ENCODE results near the gene JOSD1. TPM values are rescaled to one million over a fixed set of nuclear protein-coding genes. Genes with fewer than 3 reads are reported as not detected.

The JOSD1 gene
- total and polyA plus RNA-seq, 9 of the 15 experiments (the other 6 are each of a cell fraction or from before 2014, with no cell fraction given): 8.9 to 39.1 (median 30.4) TPM

DNA sequence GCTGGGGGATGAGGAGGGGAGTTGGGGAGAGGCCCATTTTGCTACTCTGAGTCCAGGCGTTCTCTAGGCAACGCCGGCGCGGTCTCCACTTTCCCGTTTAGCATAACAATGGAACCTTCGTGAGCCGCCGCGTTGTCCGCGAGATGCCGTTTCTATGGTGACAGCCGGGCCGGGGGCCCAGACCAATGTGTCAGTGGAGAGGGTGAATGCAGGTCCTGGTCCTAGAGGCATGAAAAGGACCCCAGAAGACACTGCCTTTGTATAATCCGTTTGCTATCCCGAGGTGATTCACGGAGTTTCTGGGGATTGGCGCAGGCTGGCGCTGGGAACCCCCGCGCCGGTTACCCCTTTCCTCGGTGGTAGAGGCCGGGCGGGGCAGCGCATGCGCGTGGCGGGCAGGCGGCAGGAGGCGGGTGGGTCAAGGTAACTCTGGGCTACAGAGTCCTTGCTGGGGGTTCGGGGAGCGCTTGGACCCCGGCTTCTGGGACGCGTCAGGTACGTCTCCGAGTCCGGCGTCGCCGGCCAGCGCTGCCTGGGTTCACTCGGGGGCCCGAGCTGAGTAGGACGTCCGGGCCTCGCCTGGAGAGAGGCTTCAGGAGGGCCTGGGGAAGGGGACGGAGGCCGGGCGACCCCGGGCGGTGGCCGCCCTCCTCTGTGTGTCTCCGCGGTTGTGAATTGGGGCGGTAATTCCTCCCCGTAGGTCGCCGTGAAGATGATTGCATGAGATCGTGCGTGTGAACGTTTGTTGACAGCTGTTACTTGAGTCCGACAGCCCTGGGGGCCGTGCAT is 44.3 kb downstream of the JOSD1 start, which contains the start of the genes CBY1 and FAM227A:
Gene CBY1, plus strand, starts transcription at position 383 of the 789 bp plus-strand sequence. CDS start 11,417 bp downstream, outside the sequence.
Gene FAM227A, minus strand, starts transcription at position 137 of the 789 bp plus-strand sequence. CDS start 6,224 bp downstream, outside the sequence.
- no peaks in the 10 kb centered on the region for H4K20me1 ChIP-seq (replicated peaks; ENCODE audit: control insufficient read depth, insufficient read depth, low read length)
- H3K9me3 ChIP-seq (replicated peaks; ENCODE audit: control insufficient read depth, insufficient read depth, low read depth, low read length): no peaks in the 10 kb centered on the region
- peak within 1 kb of the TSS; percentile 86 for H3K4me2 ChIP-seq (ENCODE audit: insufficient read depth, low read length)
- H3K4me1 ChIP-seq (replicated peaks in 1 of 2; ENCODE audit: control insufficient read depth in 2 of 2, insufficient read depth in 2 of 2, low read length in 2 of 2): peaks cover 9 to 10% of the 10 kb centered on the region in 2 experiments; a peak in 4 of 5 replicates
- ChIA-PET CTCF (ENCODE audit: low intra/inter-chr PET ratio) (interaction anchor here (0.6 kb wide), 1 partner anchor 1224 kb away, joined by 3 read pairs; no protein-coding TSS in a partner anchor), POLR2A (interaction anchor here (1.0 to 1.1 kb wide), 2 partner anchors 11 to 24 kb away, joined by 3 read pairs; no protein-coding TSS in a partner anchor)
- WGBS (ENCODE audit: insufficient coverage, low coverage, missing lambda C conversion rate): 2% methylated on average over 28 of the region's 66 CpGs
- H3K9ac ChIP-seq (ENCODE audit: insufficient read depth in 1 of 2, low read depth in 2 of 2, low read length in 2 of 2): peak within 1 kb of the TSS; percentile 96 to 98
- intact Hi-C loops (cut with micrococcal nuclease): no loop called here
- H3K27me3 ChIP-seq (ENCODE audit: control insufficient read depth in 2 of 2, insufficient read depth in 2 of 2, low read length in 2 of 2): no peaks in the 10 kb centered on the region
- H3K9me1 ChIP-seq (ENCODE audit: control insufficient read depth, insufficient read depth, low read length): no peaks in the 10 kb centered on the region
- ATAC-seq (peak; percentile 95), DNase-seq (ENCODE audit: extremely low read depth in 1 of 4, low spot score in 3 of 4) (peak; percentile 88 to 97 (median 96)), FAIRE-seq (peak; percentile 90)
- in situ Hi-C loops (cut with MboI): no loop called here
- H3K4me3 ChIP-seq: peak within 1 kb of the TSS; percentile 77
- peak within 1 kb of the TSS; percentile 96 for H2AFZ ChIP-seq (ENCODE audit: low read depth, low read length)
- no peaks in the 10 kb centered on the region for H3K36me3 ChIP-seq (ENCODE audit: control insufficient read depth, insufficient read depth, low read length)
- H3K27ac ChIP-seq (ENCODE audit: extremely low read depth, low read depth, low read length): peak within 1 kb of the TSS; percentile 98
- TSS peak; percentile 83 for BruUV-seq (replicated peaks)
- H3K79me2 ChIP-seq (ENCODE audit: control insufficient read depth, insufficient read depth, low read length): peaks cover 15% of the 10 kb centered on the region; the same call in 2 of the 3 replicates
- peak; percentile 81 for TF ChIP-seq FOXJ2 (tag; IDR thresholded peaks at IDR 0.05)
- peak; percentile 63 for TF ChIP-seq ARID4B (CRISPR knock-in tag; IDR thresholded peaks at IDR 0.05)
- no peak for TF ChIP-seq GTF2B (IDR thresholded peaks at IDR 0.05; ENCODE audit: extremely low read depth, insufficient read length)
- no peak for TF ChIP-seq KLF16 (IDR thresholded peaks at IDR 0.05)
- TF ChIP-seq SRSF1 (IDR thresholded peaks at IDR 0.05; ENCODE audit: low read depth, low read length): no peak
- TF ChIP-seq KAT8 (IDR thresholded peaks at IDR 0.05; ENCODE audit: low read depth): no peak
- no peak for TF ChIP-seq ZNF445 (CRISPR knock-in tag; IDR thresholded peaks at IDR 0.05; ENCODE audit: low read depth)
- TF ChIP-seq ZNF263 (CRISPR knock-in tag; IDR thresholded peaks at IDR 0.05; ENCODE audit: borderline replicate concordance): 0 out of 2 replicates have a peak, but pooled peaks have one; percentile 38
- peak; percentile 76; the same call in 1 of the 2 replicates for TF ChIP-seq SREBF1 (IDR thresholded peaks at IDR 0.05; ENCODE audit: borderline replicate concordance, low read depth, low read length)
- TF ChIP-seq HMGN3 (IDR thresholded peaks at IDR 0.05; ENCODE audit: borderline replicate concordance, extremely low read depth, insufficient read length, low read depth, low read length): peak; percentile 48
- TF ChIP-seq PKNOX1 (IDR thresholded peaks at IDR 0.05): peak; percentile 25; the same call in 1 of the 2 replicates
- TF ChIP-seq BMI1 (IDR thresholded peaks at IDR 0.05; ENCODE audit: low read length): peak; percentile 17; the same call in 1 of the 2 replicates
- TF ChIP-seq KLF10 (CRISPR knock-in tag; IDR thresholded peaks at IDR 0.05): no peak
- TF ChIP-seq, protein P1, sequence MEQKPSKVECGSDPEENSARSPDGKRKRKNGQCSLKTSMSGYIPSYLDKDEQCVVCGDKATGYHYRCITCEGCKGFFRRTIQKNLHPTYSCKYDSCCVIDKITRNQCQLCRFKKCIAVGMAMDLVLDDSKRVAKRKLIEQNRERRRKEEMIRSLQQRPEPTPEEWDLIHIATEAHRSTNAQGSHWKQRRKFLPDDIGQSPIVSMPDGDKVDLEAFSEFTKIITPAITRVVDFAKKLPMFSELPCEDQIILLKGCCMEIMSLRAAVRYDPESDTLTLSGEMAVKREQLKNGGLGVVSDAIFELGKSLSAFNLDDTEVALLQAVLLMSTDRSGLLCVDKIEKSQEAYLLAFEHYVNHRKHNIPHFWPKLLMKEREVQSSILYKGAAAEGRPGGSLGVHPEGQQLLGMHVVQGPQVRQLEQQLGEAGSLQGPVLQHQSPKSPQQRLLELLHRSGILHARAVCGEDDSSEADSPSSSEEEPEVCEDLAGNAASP (IDR thresholded peaks at IDR 0.05): no peak

Measured in K562 (cell line).